ENCODE data around the gene ASTN2.
"Not testable (repeated sequence)": the region's sequence is repeated elsewhere in the genome, so short reads cannot be mapped to it uniquely, and the experiment has no call there.

The ASTN2 gene

DNA sequence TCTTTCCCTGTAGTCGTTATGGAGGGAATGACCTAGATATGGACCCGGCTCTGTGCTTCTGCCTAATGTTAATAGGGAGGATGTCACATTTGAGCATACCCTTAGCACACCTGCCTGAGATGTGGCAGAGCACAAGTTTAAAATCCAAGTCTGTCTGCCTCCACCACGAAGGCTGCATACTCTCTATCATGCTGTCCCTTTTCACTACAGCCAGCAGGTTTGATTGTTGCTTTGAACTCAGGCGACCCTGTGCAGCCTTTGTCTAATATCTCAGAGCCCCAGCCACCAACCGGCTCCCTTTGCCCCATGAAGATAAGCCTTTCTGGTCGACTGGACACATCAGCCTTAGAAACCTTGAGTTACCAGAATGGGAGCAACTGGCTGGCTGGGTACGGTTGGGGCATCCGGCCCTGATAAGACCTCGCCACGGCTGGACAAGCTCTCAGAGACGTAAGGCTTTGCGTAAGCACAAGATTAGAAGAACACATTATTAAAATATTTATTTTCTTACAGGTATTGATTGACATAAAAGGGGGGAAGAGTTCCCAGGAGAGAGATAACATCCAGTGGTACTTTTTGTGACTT lies 949.8 kb downstream of the ASTN2 start:
- no peak for TF ChIP-seq CTCF (conservative IDR thresholded peaks at IDR 0.05; ENCODE audit: low read length)
- DNase-seq (ENCODE audit: low read depth) = no peak

GRCh38 chr9:116464423-116464822 lies 950.4 kb downstream of the ASTN2 start:
- TF ChIP-seq CTCF (conservative IDR thresholded peaks at IDR 0.05; ENCODE audit: low read length) = no peak
- DNase-seq (ENCODE audit: low read depth) = no peak
- H3K4me3 ChIP-seq (ENCODE audit: low read length) = no peak overlapping the region

More for the DNA sequence above, 949.8 kb downstream of the ASTN2 start:
- H3K4me3 ChIP-seq (ENCODE audit: low read length) = no peak overlapping the region

DNA sequence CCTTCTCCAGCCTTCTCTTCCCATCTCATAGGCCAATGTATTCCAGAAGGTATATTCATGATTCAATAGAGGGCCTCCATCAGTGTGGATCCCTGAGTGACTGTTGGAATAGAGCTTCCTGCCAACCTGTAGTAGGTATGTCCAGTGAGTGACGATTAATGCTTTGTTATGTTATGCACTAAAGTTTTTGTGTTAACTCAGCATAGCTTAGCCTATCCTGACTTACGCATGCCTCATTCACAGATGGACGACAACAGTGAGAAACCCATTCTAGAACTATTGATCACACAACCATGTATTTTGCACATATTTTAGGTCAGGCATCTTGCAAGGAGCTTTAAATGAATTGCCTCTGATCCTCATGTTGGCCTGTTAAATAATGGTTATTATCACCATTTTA lies 953.2 kb downstream of the ASTN2 start:
- no peak for TF ChIP-seq CTCF (conservative IDR thresholded peaks at IDR 0.05; ENCODE audit: low read length)
- H3K4me3 ChIP-seq (ENCODE audit: low read length) = no peak overlapping the region
- no peak for DNase-seq (ENCODE audit: low read depth)

GRCh38 chr9:116460026-116460425 lies 954.8 kb downstream of the ASTN2 start:
- no peak for TF ChIP-seq CTCF (conservative IDR thresholded peaks at IDR 0.05; ENCODE audit: low read length)
- H3K4me3 ChIP-seq (ENCODE audit: low read length) = no peak overlapping the region
- DNase-seq (ENCODE audit: low read depth) = no peak

DNA sequence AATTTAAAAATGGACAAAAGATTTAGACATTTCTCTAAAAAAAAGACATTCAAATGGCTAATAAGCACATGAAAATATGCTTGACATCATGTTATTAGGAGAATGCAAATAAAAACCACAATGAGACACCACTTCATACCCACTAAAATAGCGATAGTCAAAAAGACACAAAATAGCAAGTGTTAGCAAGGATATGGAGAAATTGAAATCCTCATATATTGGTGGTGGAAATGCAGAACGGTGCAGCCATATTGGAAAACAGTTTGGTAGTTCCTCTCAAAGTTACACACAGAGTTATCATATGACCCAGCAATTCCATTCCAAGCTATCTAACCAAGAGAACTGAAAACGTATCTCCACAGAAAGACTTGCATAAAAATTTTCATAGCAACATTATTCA lies 955.3 kb downstream of the ASTN2 start:
- no peak for DNase-seq (ENCODE audit: low read depth)
- TF ChIP-seq CTCF (conservative IDR thresholded peaks at IDR 0.05; ENCODE audit: low read length) = no peak
- H3K4me3 ChIP-seq (ENCODE audit: low read length) = no peak overlapping the region

- TF ChIP-seq CTCF (conservative IDR thresholded peaks at IDR 0.05; ENCODE audit: low read length) = no peak
- no peak overlapping the region for H3K4me3 ChIP-seq (ENCODE audit: low read length)
- DNase-seq (ENCODE audit: low read depth) = no peak
Measured at GRCh38 chr9:116456490-116457088, 958.3 kb downstream of the ASTN2 start.

DNA sequence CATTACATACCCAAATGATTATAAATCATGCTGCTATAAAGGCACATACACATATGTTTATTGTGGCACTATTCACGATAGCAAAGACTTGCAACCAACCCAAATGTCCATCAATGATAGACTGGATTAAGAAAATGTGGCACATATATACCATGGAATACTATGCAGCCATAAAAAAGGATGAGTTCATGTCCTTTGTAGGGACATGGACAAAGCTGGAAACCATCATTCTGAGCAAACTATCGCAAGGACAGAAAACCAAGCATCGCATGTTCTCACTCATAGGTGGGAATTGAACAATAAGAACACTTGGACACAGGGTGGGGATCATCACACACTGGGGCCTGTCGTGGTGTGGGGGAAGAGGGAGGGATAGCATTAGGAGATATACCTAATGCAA lies 960.3 kb downstream of the ASTN2 start:
- not testable (repeated sequence) for DNase-seq (ENCODE audit: low read depth); H3K4me3 ChIP-seq (ENCODE audit: low read length)

Data from AG10803 (cell line).